Neutrophil (primary cell): Measurements from ENCODE around the gene OXSR1.
A peak's percentile ranks its signal among the peaks of the same experiment; 100 is the strongest.

ENCODE experiments used
- H3K27ac ChIP-seq: fragments of 200-600 bp; sonication (generic); 2 replicates; pipeline ENCODE4 v1.5.1; 2016; ENCODE audit warnings: mild to moderate bottlenecking, moderate library complexity
- H3K27me3 ChIP-seq: fragments of 200-600 bp; sonication (generic); 2 replicates; pipeline ENCODE4 v1.6.0; 2016; ENCODE audit warnings: mild to moderate bottlenecking
- H3K36me3 ChIP-seq: fragments of 200-600 bp; sonication (generic); 2 replicates; pipeline ENCODE4 v1.5.1; 2017
- H3K4me1 ChIP-seq, 2 experiments: fragments of 200-600 bp in 1 of 2; sonication (generic) in 1 of 2; 1 replicate in 1 of 2; 2 replicates in 1 of 2; pipeline versions ENCODE4 v1.5.1 to v1.6.1; 2013 to 2016; ENCODE audit warnings: low read depth in 1 of 2, low read length in 1 of 2, mild to moderate bottlenecking in 1 of 2, moderate library complexity in 1 of 2; ENCODE audit not compliant: control insufficient read depth in 1 of 2, insufficient read depth in 1 of 2
- H3K4me3 ChIP-seq, 2 experiments: fragments of 200-600 bp in 1 of 2; sonication (generic) in 1 of 2; 1 replicate in 1 of 2; 2 replicates in 1 of 2; pipeline ENCODE4 v1.5.1; 2013 to 2016; ENCODE audit warnings: low read depth in 1 of 2, low read length in 1 of 2, mild to moderate bottlenecking in 1 of 2, moderate library complexity in 1 of 2
- H3K9me3 ChIP-seq: fragments of 200-600 bp; sonication (generic); 2 replicates; pipeline ENCODE4 v1.5.1; 2016
- CTCF ChIP-seq: fragments of 200-600 bp; sonication (generic); IDR thresholded peaks from 2 replicates; pipeline ENCODE4 v1.5.1; 2016; ENCODE audit warnings: antibody characterized with exemption

The OXSR1 gene

GRCh38 chr3:38152609-38153008, 12.7 kb upstream of the OXSR1 start:
- H3K27ac ChIP-seq: peak overlapping the region; percentile 97
- no peaks in the 10 kb centered on the region for H3K27me3 ChIP-seq
- no peaks in the 10 kb centered on the region for H3K9me3 ChIP-seq
- peak overlapping the region in 1 of 2 experiments; percentile 39 for H3K4me3 ChIP-seq
- peaks cover 73 to 75% of the 10 kb centered on the region in 2 experiments for H3K4me1 ChIP-seq
- no peak for TF ChIP-seq CTCF
- H3K36me3 ChIP-seq: no peaks in the 10 kb centered on the region

GRCh38 chr3:38153221-38153620, 12.1 kb upstream of the OXSR1 start:
- Histone ChIP-seq H3K9me3 (no peaks in the 10 kb centered on the region), H3K27me3 (no peaks in the 10 kb centered on the region), H3K27ac (peak overlapping the region; percentile 97), H3K4me3 (peak overlapping the region in 1 of 2 experiments; percentile 19), H3K4me1 (peaks cover 69% of the 10 kb centered on the region in 2 experiments), H3K36me3 (no peaks in the 10 kb centered on the region)
- no peak for TF ChIP-seq CTCF

GRCh38 chr3:38154033-38154494, 11.3 kb upstream of the OXSR1 start:
- peak overlapping the region in 1 of 2 experiments; percentile 15 for H3K4me3 ChIP-seq
- TF ChIP-seq CTCF: no peak
- H3K27ac ChIP-seq: peak overlapping the region; percentile 97
- H3K9me3 ChIP-seq: no peaks in the 10 kb centered on the region
- H3K36me3 ChIP-seq: no peaks in the 10 kb centered on the region
- no peaks in the 10 kb centered on the region for H3K27me3 ChIP-seq
- peaks cover 60 to 65% of the 10 kb centered on the region in 2 experiments for H3K4me1 ChIP-seq

- peak overlapping the region in 1 of 2 experiments; percentile 15 for H3K4me3 ChIP-seq
- TF ChIP-seq CTCF: no peak
- no peaks in the 10 kb centered on the region for H3K36me3 ChIP-seq
- peaks cover 54 to 58% of the 10 kb centered on the region in 2 experiments for H3K4me1 ChIP-seq
- H3K9me3 ChIP-seq: no peaks in the 10 kb centered on the region
- H3K27me3 ChIP-seq: no peaks in the 10 kb centered on the region
- H3K27ac ChIP-seq: peak overlapping the region; percentile 97
Observed at GRCh38 chr3:38154625-38155255, 10.6 kb upstream of the OXSR1 start.

- Histone ChIP-seq H3K36me3 (no peaks in the 10 kb centered on the region), H3K27me3 (no peaks in the 10 kb centered on the region), H3K27ac (no peak overlapping the region), H3K9me3 (no peaks in the 10 kb centered on the region), H3K4me3 (no peak overlapping the region), H3K4me1 (peaks cover 43 to 47% of the 10 kb centered on the region in 2 experiments)
- no peak for TF ChIP-seq CTCF
Observed at GRCh38 chr3:38155825-38156224, 9.5 kb upstream of the OXSR1 start.
